ENCODE results near the gene ADCY6. TPM values are rescaled to one million over a fixed set of nuclear protein-coding genes. Genes with fewer than 3 reads are reported as not detected.
A peak's percentile ranks its signal among the peaks of the same experiment; 100 is the strongest.

Gene ADCY6
- total and polyA plus RNA-seq, 2 of the 4 experiments (the other 2 are of a cell fraction), result 18.5 to 34.4 TPM

GRCh38 chr12:48716493-48717251 is 72.2 kb downstream of the ADCY6 start, which contains the start of gene CCNT1 (continued):
- peak; percentile 20; the same call in 1 of the 2 replicates for TF ChIP-seq CTCF (conservative IDR thresholded peaks at IDR 0.05; ENCODE audit: low read depth, low read length)

Small RNA genes lying within 50 kb of the gene (microRNA-seq; reads per million reads assigned to microRNA genes)
- gene MIR4701 (ENCODE audit: insufficient read depth in 1 of 2, insufficient read length in 1 of 2, unreplicated experiment in 1 of 2) (0 to 0.37 reads per million in 2 experiments), gene RF00019 (ENCODE audit: insufficient read depth, insufficient read length) (not detected)

Small RNA genes lying within 50 kb of the gene (small RNA-seq; reads per million reads assigned to genes)
- 0 to 2.4 (median 0) reads per million in 5 experiments for gene MIR4701
- 0 reads per million in 5 experiments for gene RF00019

Other genes with a start within 250 kb of the ADCY6 start
- gene LALBA, start 219.0 kb downstream of the ADCY6 start, total RNA-seq (2012; rRNA removed), result not detected in 2 replicates
- gene LALBA, start 219.0 kb downstream of the ADCY6 start, polyA plus RNA-seq (2012; rRNA removed), result not detected in 2 replicates
- gene KANSL2, start 106.9 kb downstream of the ADCY6 start, total RNA-seq (2012; rRNA removed), result 46.4 and 47.5 TPM in 2 replicates
- gene KANSL2, start 106.9 kb downstream of the ADCY6 start, polyA plus RNA-seq (2012; rRNA removed), result 23.3 and 25.2 TPM in 2 replicates
- 30.3 and 74.0 TPM in 2 replicates for gene CCNT1, start 72.4 kb downstream of the ADCY6 start, total RNA-seq (2012; rRNA removed)
- gene CCNT1, start 72.4 kb downstream of the ADCY6 start, polyA plus RNA-seq (2012; rRNA removed), result 7.9 and 9.0 TPM in 2 replicates
- gene CACNB3, start 29.4 kb upstream of the ADCY6 start, total RNA-seq (2012; rRNA removed), result 15.3 and 18.1 TPM in 2 replicates
- gene CACNB3, start 29.4 kb upstream of the ADCY6 start, polyA plus RNA-seq (2012; rRNA removed), result 45.1 and 45.2 TPM in 2 replicates
- 81.9 and 92.5 TPM in 2 replicates for gene DDX23, start 63.1 kb upstream of the ADCY6 start, total RNA-seq (2012; rRNA removed)
- gene DDX23, start 63.1 kb upstream of the ADCY6 start, polyA plus RNA-seq (2012; rRNA removed), result 59.1 and 61.8 TPM in 2 replicates
- gene RND1, start 76.8 kb upstream of the ADCY6 start, total RNA-seq (2012; rRNA removed), result under 0.01 TPM in 1 of 2 replicates, not detected in the other
- gene RND1, start 76.8 kb upstream of the ADCY6 start, polyA plus RNA-seq (2012; rRNA removed), result 0.21 and 0.26 TPM in 2 replicates
- gene FKBP11, start 136.4 kb upstream of the ADCY6 start, total RNA-seq (2012; rRNA removed), result 4.7 and 5.0 TPM in 2 replicates
- 40.0 and 44.1 TPM in 2 replicates for gene FKBP11, start 136.4 kb upstream of the ADCY6 start, polyA plus RNA-seq (2012; rRNA removed)
- 97.7 and 103 TPM in 2 replicates for gene ARF3, start 168.4 kb upstream of the ADCY6 start, total RNA-seq (2012; rRNA removed)
- 198 and 222 TPM in 2 replicates for gene ARF3, start 168.4 kb upstream of the ADCY6 start, polyA plus RNA-seq (2012; rRNA removed)
- gene WNT10B, start 182.6 kb upstream of the ADCY6 start, total RNA-seq (2012; rRNA removed), result under 0.01 TPM in 2 replicates
- gene WNT10B, start 182.6 kb upstream of the ADCY6 start, polyA plus RNA-seq (2012; rRNA removed), result 0.26 and 0.53 TPM in 2 replicates
- gene WNT1, start 189.2 kb upstream of the ADCY6 start, total RNA-seq (2012; rRNA removed), result not detected in 2 replicates
- gene WNT1, start 189.2 kb upstream of the ADCY6 start, polyA plus RNA-seq (2012; rRNA removed), result not detected in 2 replicates
- gene DDN, start 210.3 kb upstream of the ADCY6 start, total RNA-seq (2012; rRNA removed), result under 0.01 and 0.18 TPM in 2 replicates
- gene DDN, start 210.3 kb upstream of the ADCY6 start, polyA plus RNA-seq (2012; rRNA removed), result 0.21 and 0.22 TPM in 2 replicates
- 76.4 and 106 TPM in 2 replicates for gene PRKAG1, start 229.7 kb upstream of the ADCY6 start, total RNA-seq (2012; rRNA removed)
- gene PRKAG1, start 229.7 kb upstream of the ADCY6 start, polyA plus RNA-seq (2012; rRNA removed), result 67.8 and 81.1 TPM in 2 replicates

All from IMR-90 (cell line).